SK-N-MC (cell line): ENCODE data around the gene AP3B1.

Experiments used
- EZH2 ChIP-seq: fragments of 200-600 bp; sonication (generic); IDR thresholded peaks from one replicate; pipeline ENCODE4 v1.6.1; 2017; ENCODE audit warnings: antibody characterized with exemption
- FOXP2 ChIP-seq: optimal IDR thresholded peaks from 2 replicates; pipeline ENCODE3; 2011; ENCODE audit warnings: mild to moderate bottlenecking, moderate library complexity; ENCODE audit not compliant: insufficient read depth; ENCODE audit errors: extremely low read length, control extremely low read depth
- POLR2AphosphoS5 ChIP-seq: IDR thresholded peaks from 2 replicates; pipeline ENCODE4 v1.6.1; 2012; ENCODE audit warnings: mild to moderate bottlenecking, low read depth, low read length, borderline replicate concordance

DNA sequence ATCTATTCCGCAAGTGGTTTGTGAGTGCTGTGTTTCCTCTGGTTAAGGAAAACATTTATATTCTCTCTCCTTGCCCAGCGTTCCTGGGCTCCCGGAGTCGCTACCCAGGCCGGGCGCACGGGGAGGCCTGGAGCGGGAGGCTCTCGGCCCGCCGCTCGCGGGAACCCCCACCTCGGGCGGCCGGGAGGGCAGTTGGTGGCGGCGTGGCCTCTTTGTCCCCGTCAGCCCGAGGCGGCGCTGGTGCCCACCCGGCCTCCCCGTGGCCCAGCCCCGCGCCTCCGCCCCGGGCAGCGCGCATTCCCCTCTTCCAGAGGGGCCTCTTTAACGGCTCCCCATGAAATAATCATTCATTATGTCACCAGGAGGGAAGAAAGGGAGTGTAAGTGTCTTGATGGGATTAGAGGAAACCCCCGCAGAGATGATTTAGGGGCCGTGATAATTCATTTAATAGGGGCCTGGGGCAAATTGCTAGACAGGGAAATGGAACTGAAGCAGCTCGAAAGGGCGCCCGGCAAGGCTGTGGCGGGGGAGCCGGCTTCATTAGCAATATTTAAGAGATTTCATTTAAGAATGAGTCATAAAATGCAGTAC, 336.5 kb downstream of the AP3B1 start:
- TF ChIP-seq EZH2: no peak
- peak; percentile 90; the same call in 1 of the 2 replicates for TF ChIP-seq POLR2AphosphoS5
- TF ChIP-seq FOXP2: no peak
